Right cardiac atrium (tissue), 5 donors: ENCODE measurements around the gene TTLL11. TPM values are rescaled to one million over a fixed set of nuclear protein-coding genes. Genes with fewer than 3 reads are reported as not detected.
A peak's percentile ranks its signal among the peaks of the same experiment; 100 is the strongest.
"Not testable (repeated sequence)": the region's sequence is repeated elsewhere in the genome, so short reads cannot be mapped to it uniquely, and the experiment has no call there.

Experiments used
- ATAC-seq, 2 donors: fragments of 200-7000 bp; cut with Tn5 transposase; one replicate each; pipeline versions ENCODE4 v1.8.0 to v1.9.1; 2020; ENCODE audit warnings: moderate library complexity in 2 of 2, mild to moderate bottlenecking in 1 of 2
- DNase-seq, 3 donors: peaks; one replicate each; pipeline ENCODE4 v3.0.0-alpha.2; 2020
- H3K27ac ChIP-seq: one replicate; pipeline ENCODE4 v1.5.1; 2013; ENCODE audit warnings: mild to moderate bottlenecking, low read length, control low read depth, moderate library complexity
- H3K27me3 ChIP-seq: one replicate; pipeline ENCODE4 v1.6.1; 2013; ENCODE audit not compliant: control insufficient read depth, insufficient read depth
- H3K4me1 ChIP-seq: one replicate; pipeline ENCODE4 v1.6.1; 2013; ENCODE audit warnings: low read length; ENCODE audit not compliant: control insufficient read depth, insufficient read depth
- H3K4me3 ChIP-seq: one replicate; pipeline ENCODE4 v1.5.1; 2013; ENCODE audit warnings: low read length, control low read depth
- H3K9me3 ChIP-seq: one replicate; pipeline ENCODE4 v1.6.1; 2013; ENCODE audit warnings: low read length; ENCODE audit not compliant: control insufficient read depth
- WGBS: extraction: QIAGEN DNeasy Blood & Tissue Kit; methylation state at CpG from one replicate; pipeline ENCODE4 v1.1.7; 2013; 5-methylcytosine and 5-hydroxymethylcytosine counted together
- intact Hi-C, 4 donors: fragments of 100-400 bp; cut with DNase I; formaldehyde crosslinking; loops; one replicate each; pipeline versions ENCODE4 v1.11.0 to v1.14.0; 2022 to 2023
- polyA plus RNA-seq: library from polyadenylated mRNA; stranded (reverse); fragments of 200-250 nt; gene quantifications from one replicate; pipeline ENCODE4 v1.2.3, GENCODE V29; 2013
- total RNA-seq, 4 donors: library from RNA; stranded (reverse); fragmentation: NEBNext Ultra II Directional; extraction: Animal tissue kit (Norgen Biotek cat#: 25700); gene quantifications; one replicate each; pipeline ENCODE4 v1.2.1, GENCODE V29; 2021
- donor health status: healthy with polysubstance abuse.
- donor health status: DM: no; HTN: yes; CAD: no.
- donor health status: DM: no; HTN: no; CAD: no.
- donor health status: DM: no; HTN: yes; CAD: no; lungs with severe emphysema.
- donor health status: DM: yes; HTN: yes; CAD: no.

TTLL11 gene
- total and polyA plus RNA-seq, 5 donors: 3.4 to 8.6 (median 5.7) TPM

DNA sequence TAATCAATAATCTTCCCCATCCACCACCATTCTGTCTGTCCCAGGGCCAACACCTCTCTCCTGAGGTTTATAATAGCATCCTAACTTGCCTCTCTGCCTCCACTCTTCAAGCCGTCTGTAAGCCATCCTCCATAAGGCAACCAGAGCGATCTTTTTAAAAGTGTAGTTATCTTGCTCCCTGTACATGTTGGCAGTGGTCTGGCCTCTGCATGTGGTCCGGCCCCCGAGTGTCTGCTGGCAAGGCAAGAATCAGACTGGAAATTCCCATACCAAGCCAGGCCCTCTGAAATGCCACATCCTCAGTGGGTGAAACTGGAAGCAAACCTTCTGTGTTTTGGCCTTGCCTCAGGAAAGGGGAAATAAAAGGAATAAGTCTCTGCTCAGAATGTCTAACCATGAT, 17.0 kb downstream of the TTLL11 start:
- Histone ChIP-seq H3K27me3 (no peaks in the 10 kb centered on the region), H3K27ac (peak overlapping the region; percentile 42), H3K9me3 (no peaks in the 10 kb centered on the region), H3K4me1 (no peaks in the 10 kb centered on the region), H3K4me3 (no peak overlapping the region)
- intact Hi-C loops: no loop called here
- 57% methylated on average over 4 of the region's 4 CpGs for WGBS
- DNase-seq (no peak), ATAC-seq (peak; percentile 33 to 56)

DNA sequence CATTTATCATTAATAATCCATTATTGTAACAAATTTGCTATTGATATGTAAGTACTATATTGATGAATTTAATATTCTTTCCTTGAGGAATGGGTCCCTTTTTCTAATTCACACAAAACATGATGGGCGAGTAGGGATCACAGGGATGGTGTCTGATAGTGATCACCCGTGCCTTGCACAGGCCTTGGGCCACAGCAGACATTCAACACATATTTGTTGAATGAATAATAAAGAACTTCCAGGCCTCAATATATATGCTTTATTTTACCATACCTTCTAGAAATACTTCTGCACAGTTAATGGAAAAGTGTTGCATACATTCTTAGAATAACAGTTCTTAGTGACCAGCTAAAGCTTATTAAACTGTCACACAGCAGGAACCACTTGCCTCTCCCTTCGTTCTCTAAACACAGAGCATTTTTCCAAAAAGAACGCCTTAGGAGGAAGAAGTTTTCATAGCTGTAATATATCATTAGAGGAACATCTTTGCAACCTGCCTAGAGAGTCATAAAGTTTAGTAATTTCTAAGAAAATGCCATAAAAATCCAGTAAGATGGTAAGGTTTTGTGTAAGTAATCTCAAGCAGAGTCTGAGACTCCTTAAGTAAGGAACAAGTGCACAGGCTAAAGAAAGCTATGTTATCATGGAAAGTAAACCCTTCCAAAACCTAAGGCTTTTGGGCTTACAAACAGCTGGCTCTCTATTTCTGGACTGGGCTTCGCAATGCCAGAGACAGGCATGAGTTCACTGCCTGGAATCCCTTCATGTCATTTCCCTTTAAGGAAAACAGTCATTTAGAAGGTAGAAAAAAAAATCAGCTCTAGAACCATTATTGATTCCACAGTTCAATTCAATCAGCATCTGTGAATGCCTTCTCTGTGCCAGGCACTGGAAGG, 17.7 kb downstream of the TTLL11 start:
- intact Hi-C loops: no loop called here
- Histone ChIP-seq H3K9me3 (no peaks in the 10 kb centered on the region), H3K27ac (peak overlapping the region; percentile 42), H3K4me3 (no peak overlapping the region), H3K4me1 (no peaks in the 10 kb centered on the region), H3K27me3 (no peaks in the 10 kb centered on the region)
- WGBS: 71% methylated on average over 5 of the region's 5 CpGs
- peak; percentile 28 to 49 for ATAC-seq
- DNase-seq: no peak

DNA sequence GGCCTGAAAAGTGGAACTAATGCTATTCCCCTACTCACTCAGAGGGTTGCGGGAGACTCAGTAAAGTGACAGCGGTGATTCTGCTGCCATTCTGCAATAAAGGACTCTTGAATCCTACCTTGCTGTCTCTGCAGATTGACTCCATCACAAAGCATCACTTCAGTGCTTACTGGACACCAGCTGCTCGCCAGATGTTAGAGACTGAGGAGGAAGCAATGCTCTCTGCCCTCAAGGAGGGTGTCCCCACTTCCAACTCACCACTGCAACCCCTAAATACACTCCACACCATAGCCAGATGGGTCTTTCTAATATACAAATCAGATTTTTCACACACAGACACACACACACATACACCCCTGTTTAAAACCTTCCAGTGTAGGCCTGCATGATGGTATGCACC, 21.4 kb downstream of the TTLL11 start:
- no peak for DNase-seq
- H3K9me3 ChIP-seq: no peaks in the 10 kb centered on the region
- intact Hi-C loops: no loop called here
- no peak for ATAC-seq
- WGBS: over 99% methylated on average over 3 of the region's 3 CpGs
- no peaks in the 10 kb centered on the region for H3K27me3 ChIP-seq
- no peak overlapping the region for H3K4me3 ChIP-seq
- H3K27ac ChIP-seq: no peak overlapping the region
- no peaks in the 10 kb centered on the region for H3K4me1 ChIP-seq

DNA sequence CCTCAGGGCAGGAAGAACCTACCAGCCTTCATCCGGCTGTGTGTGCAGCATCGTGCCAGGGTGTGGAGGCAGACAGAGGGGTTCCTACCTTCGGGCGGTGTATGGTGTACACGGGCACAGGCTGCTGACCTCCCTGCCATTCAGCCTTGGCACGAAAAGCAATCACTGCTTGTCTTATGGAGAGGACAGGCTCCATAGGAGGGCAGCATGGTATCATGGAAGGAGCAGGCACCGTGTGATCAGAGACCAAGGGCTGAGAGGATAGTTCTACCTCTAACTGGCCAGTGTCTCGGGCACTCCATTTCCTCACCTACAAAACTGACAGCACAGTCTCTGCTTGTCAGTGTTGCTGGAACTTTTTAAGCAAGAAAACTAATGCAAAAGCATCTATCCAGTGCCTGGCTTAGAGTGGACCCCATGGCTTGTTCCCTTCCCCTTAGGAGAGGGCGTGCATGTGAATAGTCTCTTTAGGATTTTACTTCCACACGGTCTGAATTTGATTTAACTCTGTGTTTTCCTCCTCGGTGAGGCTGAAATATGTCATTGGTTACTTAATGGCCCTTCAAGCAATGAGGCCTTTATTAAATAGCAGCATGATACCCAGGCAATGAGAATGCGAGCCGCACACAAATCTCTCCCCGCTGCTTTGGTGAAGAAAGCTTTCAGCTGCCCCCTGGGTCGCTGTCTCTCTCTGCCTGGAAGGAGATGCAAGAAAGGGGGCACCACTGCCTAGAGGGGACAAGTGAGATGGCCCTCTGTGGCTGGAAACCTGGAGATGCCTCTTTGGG, 22.2 kb downstream of the TTLL11 start:
- Histone ChIP-seq H3K9me3 (no peaks in the 10 kb centered on the region), H3K27ac (no peak overlapping the region), H3K27me3 (no peaks in the 10 kb centered on the region), H3K4me1 (no peaks in the 10 kb centered on the region), H3K4me3 (no peak overlapping the region)
- ATAC-seq (no peak), DNase-seq (no peak)
- 90% methylated on average over 15 of the region's 15 CpGs for WGBS
- intact Hi-C loops: no loop called here

DNA sequence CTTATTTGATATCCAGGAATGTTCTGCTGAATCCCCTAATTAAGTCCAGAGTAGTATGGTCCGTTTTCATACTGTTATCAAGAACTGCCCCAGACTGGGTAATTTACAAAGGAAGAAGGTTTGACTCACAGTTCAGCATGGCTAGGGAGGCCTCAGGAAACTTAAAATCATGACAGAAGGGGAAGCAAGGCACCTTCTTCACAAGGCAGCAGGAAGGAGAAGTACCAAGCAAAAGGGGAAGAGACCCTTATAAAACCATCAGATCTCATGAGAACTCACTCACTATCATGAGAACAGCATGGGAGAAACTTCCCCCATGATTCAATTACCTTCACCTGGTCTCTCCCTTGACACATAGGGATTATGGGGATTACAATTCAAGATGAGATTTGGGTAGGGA, 26.4 kb downstream of the TTLL11 start:
- WGBS: 78% methylated on average over 1 of the region's 1 CpG
- H3K4me3 ChIP-seq, H3K27ac ChIP-seq, H3K27me3 ChIP-seq, intact Hi-C loops, H3K4me1 ChIP-seq, H3K9me3 ChIP-seq, ATAC-seq, DNase-seq: not testable (repeated sequence)

DNA sequence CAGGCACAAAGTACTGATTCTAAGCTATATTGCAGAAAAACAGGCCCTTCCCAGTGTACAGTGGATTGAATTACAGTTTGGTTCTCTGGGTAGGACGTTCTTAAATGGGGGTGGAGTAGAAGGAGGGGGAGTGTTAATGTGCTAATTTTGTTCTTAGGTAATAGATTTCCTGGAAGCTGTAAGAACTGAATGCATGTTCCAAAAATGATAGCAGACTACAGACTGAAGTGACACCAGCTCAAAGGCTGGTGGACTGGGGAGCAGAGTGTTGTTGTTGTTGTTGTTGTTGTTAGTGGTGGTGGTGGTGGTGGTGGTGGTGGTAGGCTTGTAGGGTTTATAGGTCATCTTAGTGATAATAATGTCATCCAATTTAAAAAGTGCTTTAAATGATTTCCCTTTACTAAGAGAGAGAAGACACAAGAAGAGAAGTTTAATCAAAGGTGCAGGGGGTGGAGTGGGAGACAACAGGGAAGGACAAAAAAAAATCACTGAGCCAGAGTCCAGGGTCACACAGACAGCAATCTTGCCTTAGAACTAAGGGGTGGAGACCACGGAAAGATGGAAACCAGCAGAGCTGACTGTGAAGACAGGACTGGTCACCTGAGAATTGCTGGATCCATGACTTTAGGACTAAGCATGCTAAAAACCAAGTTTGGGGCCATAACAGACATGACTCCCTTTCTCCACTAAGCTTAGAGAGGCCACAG, 27.0 kb downstream of the TTLL11 start:
- intact Hi-C loops: no loop called here
- DNase-seq (no peak), ATAC-seq (peak; percentile 67 to 74)
- H3K9me3 ChIP-seq: no peaks in the 10 kb centered on the region
- no peaks in the 10 kb centered on the region for H3K27me3 ChIP-seq
- H3K27ac ChIP-seq: no peak overlapping the region
- 27% methylated on average over 2 of the region's 2 CpGs for WGBS
- H3K4me3 ChIP-seq: no peak overlapping the region
- H3K4me1 ChIP-seq: no peaks in the 10 kb centered on the region

DNA sequence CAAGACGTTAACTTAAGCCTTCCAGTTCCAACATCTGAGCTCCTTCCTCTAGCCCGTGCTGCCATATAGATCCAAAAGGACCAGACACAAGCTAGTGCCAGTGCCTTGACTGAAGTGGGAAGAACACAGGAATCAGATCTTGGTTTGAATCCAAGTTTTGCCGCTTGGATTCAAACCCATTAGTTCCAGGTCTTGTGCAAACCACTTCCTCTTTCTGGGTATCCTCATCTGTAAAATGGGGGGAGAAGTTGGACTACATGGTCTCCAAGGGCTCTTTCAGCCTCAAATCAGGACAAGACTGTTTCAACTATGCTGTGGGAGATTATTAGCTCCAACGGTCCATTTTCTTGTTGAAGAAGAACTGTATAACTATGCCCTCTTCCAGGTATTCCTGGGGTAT, 32.6 kb downstream of the TTLL11 start:
- intact Hi-C loops: no loop called here

DNA sequence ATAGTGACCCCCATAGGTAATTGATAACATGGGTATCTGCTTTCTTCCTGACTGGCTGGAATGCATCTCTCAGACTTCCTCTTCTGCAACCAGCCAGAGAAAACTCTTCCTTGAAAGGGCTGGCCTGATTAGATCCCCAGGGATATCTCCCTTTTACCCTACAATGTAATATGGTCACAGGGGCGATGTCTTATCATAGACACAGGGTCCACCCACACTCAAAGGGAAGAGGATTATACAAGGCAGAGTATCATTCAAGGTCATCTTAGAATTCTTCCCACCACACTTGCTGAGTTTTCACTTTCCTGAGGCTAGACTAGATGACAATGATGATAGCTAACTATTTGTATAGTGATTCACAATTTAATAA, 33.2 kb downstream of the TTLL11 start:
- no peaks in the 10 kb centered on the region for H3K4me1 ChIP-seq
- WGBS: 70% methylated on average over 1 of the region's 1 CpG
- H3K4me3 ChIP-seq: no peak overlapping the region
- ATAC-seq (no peak), DNase-seq (no peak)
- no peaks in the 10 kb centered on the region for H3K27me3 ChIP-seq
- no peak overlapping the region for H3K27ac ChIP-seq
- intact Hi-C loops: no loop called here
- no peaks in the 10 kb centered on the region for H3K9me3 ChIP-seq

More for the DNA sequence above, 32.6 kb downstream of the TTLL11 start:
- no peak overlapping the region for H3K4me3 ChIP-seq
- DNase-seq: no peak
- no peak overlapping the region for H3K27ac ChIP-seq
- no peak for ATAC-seq
- no peaks in the 10 kb centered on the region for H3K27me3 ChIP-seq
- no peaks in the 10 kb centered on the region for H3K4me1 ChIP-seq
- H3K9me3 ChIP-seq: no peaks in the 10 kb centered on the region
- 82% methylated on average over 4 of the region's 4 CpGs for WGBS

DNA sequence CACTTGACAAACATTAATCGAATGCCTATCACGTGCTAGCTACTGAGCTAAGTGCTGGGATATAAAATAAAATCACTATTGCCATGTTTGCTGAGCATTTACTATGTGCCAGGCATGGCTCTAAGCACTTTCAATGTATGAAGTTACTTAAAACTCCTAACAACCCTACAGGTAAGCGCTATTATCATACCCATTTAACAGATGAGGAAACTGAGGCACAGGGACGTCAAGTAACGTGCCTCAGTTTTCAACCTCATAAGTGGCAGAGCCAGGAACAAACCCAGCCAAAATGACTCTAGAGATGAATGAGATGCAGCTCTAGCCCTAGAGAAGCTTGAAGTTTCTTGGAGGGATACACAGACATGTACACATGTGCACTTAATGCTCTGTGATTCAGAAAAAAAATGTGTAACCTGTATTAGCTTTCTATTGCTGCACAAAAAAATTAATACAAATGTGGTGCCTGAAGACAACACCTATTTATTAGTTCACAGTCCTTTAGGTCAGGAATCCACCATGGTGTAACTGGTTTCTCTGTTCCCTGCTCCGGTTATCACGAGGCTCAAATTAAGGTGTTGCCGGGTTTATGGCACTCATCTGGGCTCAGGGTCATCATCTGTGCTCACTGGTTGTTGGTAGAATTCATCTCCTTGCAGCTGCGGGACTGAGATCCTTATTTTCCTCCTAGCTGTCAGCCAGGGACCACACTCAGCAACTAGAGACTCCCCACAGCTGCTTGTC, 33.7 kb downstream of the TTLL11 start:
- intact Hi-C loops: no loop called here
- H3K4me1 ChIP-seq: no peaks in the 10 kb centered on the region
- WGBS: 94% methylated on average over 9 of the region's 9 CpGs
- H3K9me3 ChIP-seq: no peaks in the 10 kb centered on the region
- H3K4me3 ChIP-seq: no peak overlapping the region
- DNase-seq: no peak
- no peak for ATAC-seq
- H3K27me3 ChIP-seq: no peaks in the 10 kb centered on the region
- H3K27ac ChIP-seq: no peak overlapping the region

DNA sequence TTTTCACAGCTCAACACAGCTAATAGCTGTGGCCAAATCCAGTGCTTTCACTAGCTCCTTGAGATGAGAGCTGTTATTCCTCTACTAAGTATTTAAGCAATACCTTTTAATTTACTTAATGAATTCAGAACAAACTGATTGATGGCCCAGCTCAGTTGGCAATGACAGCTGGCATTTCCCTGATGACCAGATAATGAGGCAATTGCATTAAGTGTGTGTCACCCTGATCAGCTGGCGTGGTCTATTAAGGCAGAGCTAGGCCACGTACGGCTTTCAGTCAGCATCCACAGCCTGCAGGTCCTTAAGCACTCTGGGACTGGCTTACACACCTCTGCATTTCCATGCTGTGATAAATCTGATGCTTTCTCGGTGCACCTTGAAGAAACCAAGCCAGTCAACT, 34.4 kb downstream of the TTLL11 start:
- Histone ChIP-seq H3K9me3 (no peaks in the 10 kb centered on the region), H3K27me3 (no peaks in the 10 kb centered on the region), H3K4me3 (no peak overlapping the region), H3K4me1 (no peaks in the 10 kb centered on the region), H3K27ac (no peak overlapping the region)
- no peak for ATAC-seq
- DNase-seq: no peak
- intact Hi-C loops: no loop called here
- 92% methylated on average over 4 of the region's 4 CpGs for WGBS
